Cardiac septum (tissue), 1 donor: ENCODE results near the gene LGALS12. TPM values are rescaled to one million over a fixed set of nuclear protein-coding genes. Genes with fewer than 3 reads are reported as not detected.
A peak's percentile ranks its signal among the peaks of the same experiment; 100 is the strongest.
"Not testable (repeated sequence)": the region's sequence is repeated elsewhere in the genome, so short reads cannot be mapped to it uniquely, and the experiment has no call there.

Experiments used
- DNase-seq: peaks from one replicate; pipeline ENCODE4 v3.0.0-alpha.2; 2020; ENCODE audit warnings: low spot score
- intact Hi-C: fragments of 100-400 bp; cut with DNase I; formaldehyde crosslinking; loops from one replicate; pipeline ENCODE4 v1.14.0; 2022
- total RNA-seq: library from RNA; stranded (reverse); fragmentation: NEBNext Ultra II Directional; extraction: Animal tissue kit (Norgen Biotek cat#: 25700); gene quantifications from one replicate; pipeline ENCODE4 v1.2.1, GENCODE V29; 2021
- donor health status: DM: no; HTN: no; CAD: no.

Gene LGALS12
- total RNA-seq, 1 donor from 2014 or later: 0.83 TPM

DNA sequence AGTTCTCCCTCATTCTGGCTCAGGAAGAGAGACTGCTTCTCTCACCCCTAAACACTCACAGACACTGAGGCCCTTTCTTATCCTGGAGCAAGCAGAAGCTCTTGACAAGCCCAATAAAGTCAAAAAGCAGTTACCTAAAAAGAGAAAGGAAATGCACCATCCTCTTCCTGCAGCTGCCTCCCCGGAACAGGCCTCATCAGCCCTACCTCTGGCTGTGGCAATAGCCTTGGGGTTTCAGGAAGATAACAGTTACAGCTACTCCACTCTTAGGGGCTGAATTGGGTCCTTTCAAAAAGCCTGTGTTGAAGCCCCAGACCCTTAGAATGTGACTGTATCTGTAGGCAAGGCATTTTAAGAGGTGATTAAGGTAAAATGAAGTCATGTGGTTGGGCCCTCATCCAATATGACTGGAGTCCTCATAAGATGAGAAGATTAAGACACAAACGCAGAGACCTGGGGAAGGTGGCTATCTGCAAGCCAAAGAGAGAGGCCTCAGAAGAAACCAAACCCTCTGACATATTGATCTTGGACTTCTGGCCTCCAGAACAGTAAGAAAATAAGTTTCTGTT, 3.5 kb upstream of the LGALS12 start:
- intact Hi-C loops: no loop called here

DNA sequence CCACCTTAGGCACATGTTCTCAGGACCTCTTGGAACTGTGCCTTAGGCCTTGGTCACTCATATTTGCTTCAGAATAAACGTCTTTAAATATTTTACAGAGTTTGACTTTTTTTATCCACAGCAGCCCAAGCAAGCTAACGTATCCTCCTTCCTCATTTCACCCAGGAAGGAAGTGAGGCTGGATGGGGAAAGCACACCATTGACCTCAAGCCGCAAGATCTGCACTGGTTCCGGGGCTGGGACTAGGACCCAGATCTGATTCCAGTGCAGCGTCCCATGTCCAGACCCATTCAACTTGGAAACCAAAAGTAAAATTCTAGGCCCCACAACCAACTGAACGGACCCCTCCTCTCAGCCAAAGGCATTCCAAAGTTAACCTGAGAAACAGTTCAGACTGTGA, 2.4 kb upstream of the LGALS12 start:
- peak; percentile 83 for DNase-seq
- intact Hi-C loops: no loop called here

More for the DNA sequence above, 3.5 kb upstream of the LGALS12 start:
- no peak for DNase-seq

- intact Hi-C loops: no loop called here
- no peak for DNase-seq
These were observed 1.8 kb upstream of the LGALS12 start for GRCh38 chr11:63504054-63504453.

GRCh38 chr11:63504933-63505586, 824 bp upstream of the LGALS12 start:
- DNase-seq: no peak
- intact Hi-C loops: no loop called here

DNA sequence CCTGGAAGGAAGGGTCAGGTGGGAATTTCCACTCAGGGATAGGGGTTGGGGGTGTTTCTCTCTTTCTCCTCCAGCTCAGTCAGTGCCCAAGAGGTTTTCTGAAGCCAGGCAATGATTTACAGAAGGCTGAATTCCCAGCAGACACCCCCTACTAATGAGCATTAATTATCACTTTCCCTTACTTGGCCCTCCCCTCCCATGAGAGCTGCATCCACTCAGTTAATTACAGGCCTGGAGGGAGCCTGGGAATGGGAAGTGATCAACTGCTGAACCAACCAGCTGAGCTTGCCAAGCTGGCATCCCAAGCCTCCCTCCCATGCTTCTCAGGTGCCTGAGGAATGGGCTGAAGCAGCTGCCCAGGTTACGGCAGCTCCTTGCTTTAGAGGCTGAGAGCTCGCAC, 992 bp downstream of the LGALS12 start:
- no peak for DNase-seq
- intact Hi-C loops: no loop called here

GRCh38 chr11:63507511-63507910, 1.6 kb downstream of the LGALS12 start:
- no peak for DNase-seq
- intact Hi-C loops: no loop called here

- intact Hi-C loops: no loop called here
- DNase-seq: no peak
These were observed 2.1 kb downstream of the LGALS12 start for GRCh38 chr11:63508009-63508408.

GRCh38 chr11:63508745-63509144, 2.9 kb downstream of the LGALS12 start:
- no peak for DNase-seq
- intact Hi-C loops: no loop called here

DNA sequence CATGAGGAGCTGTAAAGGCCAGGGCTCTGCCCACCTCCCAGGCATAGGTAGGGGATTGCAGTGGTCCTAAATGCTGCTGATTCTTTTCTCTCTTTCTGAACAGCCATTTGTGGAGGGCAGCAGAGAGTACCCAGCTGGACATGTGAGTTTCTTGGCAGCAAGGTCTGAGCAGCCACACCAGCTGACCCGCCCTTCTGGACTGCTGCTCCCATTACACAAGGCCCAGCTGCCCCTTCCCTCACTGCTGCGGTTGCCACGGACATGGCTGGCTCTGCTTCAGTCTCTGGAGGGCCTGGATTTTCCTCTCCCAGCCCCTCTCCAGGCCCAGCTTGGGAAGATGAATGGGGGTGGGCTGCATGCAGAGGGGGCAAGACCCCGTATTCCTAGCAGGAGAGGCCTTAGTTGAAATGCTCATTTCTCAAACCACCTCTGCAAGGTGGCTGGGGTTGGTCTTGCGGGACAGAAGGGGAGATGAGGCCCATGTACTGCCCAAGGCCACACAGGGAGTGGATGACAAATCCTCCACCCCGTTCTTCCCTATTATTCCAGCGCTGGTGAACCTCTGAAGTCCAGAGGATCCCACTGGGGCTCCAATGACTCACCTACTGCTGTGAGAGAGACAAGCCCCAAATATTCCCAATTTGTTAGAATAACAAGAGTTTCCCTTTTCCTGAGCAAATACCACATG, 4.6 kb downstream of the LGALS12 start:
- intact Hi-C loops: no loop called here

DNA sequence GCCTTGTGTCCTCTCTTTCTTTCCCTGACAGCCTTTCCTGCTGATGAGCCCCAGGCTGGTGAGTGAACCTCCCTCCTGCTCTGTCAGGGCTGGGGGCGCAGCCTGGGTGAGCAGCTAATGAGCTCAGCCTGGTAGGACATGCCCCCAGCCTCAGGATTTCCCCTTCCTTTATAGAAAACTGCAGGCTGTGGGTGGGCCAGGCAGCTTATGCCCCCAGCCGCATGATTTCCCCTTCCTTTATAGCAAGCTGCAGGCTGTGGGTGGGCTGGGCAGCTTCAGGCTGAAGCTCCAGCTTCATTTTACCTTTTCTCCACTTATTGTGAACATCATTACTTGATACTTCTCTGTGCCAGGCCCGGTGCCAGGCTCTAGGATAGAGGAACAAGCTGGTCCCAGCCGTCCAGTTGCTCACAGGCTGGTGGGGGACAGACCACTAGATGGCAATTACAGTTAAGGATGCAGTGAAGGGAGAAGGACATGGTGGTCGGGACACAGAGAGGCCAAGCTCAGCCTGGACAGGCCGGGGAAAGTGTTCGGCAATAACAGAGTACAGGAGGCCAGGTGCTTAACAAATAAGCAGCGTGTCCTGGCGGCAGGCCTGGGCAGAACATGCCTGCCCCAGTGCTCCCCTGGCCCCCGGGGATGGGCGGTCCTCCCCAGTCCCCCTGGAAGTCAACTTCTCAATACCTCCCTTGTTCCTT, 5.3 kb downstream of the LGALS12 start:
- intact Hi-C loops: no loop called here
- DNase-seq: no peak

More for the DNA sequence above, 4.6 kb downstream of the LGALS12 start:
- no peak for DNase-seq

GRCh38 chr11:63512816-63513215, 6.9 kb downstream of the LGALS12 start:
- intact Hi-C loops: no loop called here
- no peak for DNase-seq

GRCh38 chr11:63516109-63516508, 10.2 kb downstream of the LGALS12 start:
- no peak for DNase-seq
- intact Hi-C loops: no loop called here

DNA sequence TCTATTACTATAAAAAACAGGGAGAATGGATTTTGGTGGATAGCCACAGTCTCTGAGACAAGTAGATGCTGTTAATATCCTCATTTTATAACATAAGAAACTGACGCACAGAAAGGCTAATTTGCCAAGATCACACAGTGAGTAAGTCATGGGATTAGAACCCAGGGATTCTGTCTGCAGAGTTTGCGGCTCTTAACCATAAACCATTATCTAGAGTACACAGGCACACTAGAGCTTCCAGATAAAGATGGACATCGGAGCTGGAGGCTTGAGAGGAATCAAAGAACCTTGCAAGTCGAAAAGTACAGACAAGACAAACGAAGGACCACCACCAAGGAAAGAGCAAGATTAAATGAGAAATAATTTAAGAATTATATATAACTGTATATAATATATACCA, 11.3 kb downstream of the LGALS12 start:
- intact Hi-C loops: no loop called here
- no peak for DNase-seq

GRCh38 chr11:63518548-63518947, 12.7 kb downstream of the LGALS12 start:
- DNase-seq: no peak
- intact Hi-C loops: no loop called here

DNA sequence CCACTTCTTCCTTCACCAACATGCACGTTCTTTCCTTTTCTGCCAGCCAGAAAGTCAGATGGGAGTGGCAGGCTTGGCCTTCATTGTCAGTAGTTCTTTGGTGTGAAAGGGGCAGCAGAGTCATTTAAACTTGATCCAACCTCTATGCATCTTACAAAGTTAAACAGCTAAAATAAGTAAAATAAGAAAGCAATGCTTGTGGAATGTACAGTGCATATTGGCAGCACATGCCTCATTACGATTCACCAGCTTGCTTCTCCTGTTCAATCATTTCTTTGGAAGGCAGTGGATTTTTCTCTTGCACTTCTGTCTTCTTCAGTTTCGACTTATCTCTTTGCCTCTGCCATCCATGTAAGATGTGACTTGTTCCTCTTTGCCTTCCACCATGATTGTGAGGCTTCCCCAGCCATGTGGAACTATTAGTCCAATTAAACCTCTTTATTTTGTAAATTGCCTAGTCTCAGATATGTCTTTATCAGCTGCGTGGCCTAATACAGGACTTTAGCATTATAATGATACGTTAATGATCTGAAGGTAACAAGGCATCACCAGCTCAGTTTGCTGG, 14.8 kb downstream of the LGALS12 start:
- intact Hi-C loops: no loop called here
- DNase-seq: no peak

DNA sequence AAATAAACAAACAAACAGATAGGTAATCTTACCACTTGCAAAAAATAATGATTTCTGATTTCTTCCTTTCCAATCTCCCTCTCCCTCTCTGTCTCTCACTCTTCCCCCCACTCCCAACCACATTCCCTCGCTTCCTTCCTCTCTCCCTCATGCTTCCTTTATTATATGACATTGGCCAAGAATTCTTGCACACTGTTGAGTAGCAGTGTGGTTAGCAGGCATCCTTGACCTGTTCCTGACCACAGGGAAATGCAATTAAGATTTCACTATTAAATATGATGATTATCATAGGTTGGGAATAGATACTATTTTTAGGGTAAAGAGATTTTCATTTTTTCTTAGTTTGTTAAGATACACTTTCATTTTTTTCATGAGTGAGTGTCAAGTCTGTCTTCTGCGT, 16.0 kb downstream of the LGALS12 start:
- DNase-seq: no peak
- intact Hi-C loops: no loop called here

- no peak for DNase-seq
- intact Hi-C loops: no loop called here
These were observed 17.3 kb downstream of the LGALS12 start for GRCh38 chr11:63523151-63523550.

DNA sequence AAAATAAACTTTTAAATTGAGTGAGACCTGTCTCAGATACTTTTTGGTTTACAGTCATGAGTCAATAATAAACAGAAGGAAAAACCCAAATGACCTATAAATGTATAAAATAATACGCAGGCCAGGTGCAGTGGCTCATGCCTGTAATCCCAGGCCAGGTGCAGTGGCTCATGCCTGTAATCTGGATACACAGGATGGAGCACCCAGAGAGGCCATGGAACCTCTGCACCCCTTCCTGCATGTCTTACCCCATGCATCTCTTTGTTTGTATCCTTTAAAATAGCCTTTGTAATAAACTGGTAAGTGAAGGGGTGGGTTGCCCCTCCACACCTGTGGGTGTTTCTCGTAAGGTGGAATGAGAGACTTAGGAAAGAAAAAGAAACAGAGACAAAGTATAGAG, 21.8 kb downstream of the LGALS12 start:
- intact Hi-C loops: no loop called here

GRCh38 chr11:63528156-63528555, 22.3 kb downstream of the LGALS12 start:
- DNase-seq, intact Hi-C loops: not testable (repeated sequence)

More for the DNA sequence above, 21.8 kb downstream of the LGALS12 start:
- no peak for DNase-seq

DNA sequence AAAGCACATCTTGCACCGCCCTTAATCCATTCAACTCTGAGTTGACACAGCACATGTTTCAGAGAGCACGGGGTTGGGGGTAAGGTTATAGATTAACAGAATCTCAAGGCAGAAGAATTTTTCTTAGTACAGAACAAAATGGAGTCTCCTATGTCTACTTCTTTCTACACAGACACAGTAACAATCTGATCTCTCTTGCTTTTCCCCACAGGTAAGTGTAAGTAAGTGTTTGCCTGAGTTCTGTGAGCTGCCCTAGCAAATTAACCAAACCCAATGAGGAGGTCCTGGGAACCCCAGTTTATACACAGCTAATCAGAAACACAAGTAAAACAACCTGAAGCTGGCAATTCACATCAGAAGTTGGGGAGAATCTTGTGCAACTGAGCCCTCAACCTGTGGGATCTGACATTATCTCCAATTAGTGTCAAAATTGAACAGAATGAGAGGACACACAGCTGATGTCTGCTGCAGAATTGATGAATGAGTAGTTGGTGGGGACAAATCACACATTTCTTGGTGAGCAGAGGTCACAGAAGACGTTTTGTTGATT, 22.9 kb downstream of the LGALS12 start:
- intact Hi-C loops: not testable (repeated sequence)

More for the DNA sequence above, 22.9 kb downstream of the LGALS12 start:
- not testable (repeated sequence) for DNase-seq
